Measurements from ENCODE around the gene NEDD9.
A peak's percentile ranks its signal among the peaks of the same experiment; 100 is the strongest.

Gene NEDD9

GRCh38 chr6:11231564-11232192 is 790 bp downstream of the NEDD9 start:
- peak overlapping the region; percentile 49 to 64 for H3K4me3 ChIP-seq (ENCODE audit: low read depth in 1 of 2, low read length in 1 of 2)
- H3K4me1 ChIP-seq (ENCODE audit: control insufficient read depth in 1 of 2, insufficient read depth in 1 of 2, low read depth in 1 of 2, low read length in 1 of 2) = peaks cover 24 to 27% of the 10 kb centered on the region in 2 experiments
- H3K36me3 ChIP-seq = peaks cover 4% of the 10 kb centered on the region
- H3K9me3 ChIP-seq = no peaks in the 10 kb centered on the region
- H3K27ac ChIP-seq = peak overlapping the region; percentile 85
- no peaks in the 10 kb centered on the region for H3K27me3 ChIP-seq
- no peak for TF ChIP-seq CTCF (IDR thresholded peaks at IDR 0.05)

GRCh38 chr6:11231108-11231463 is 1.4 kb downstream of the NEDD9 start:
- H3K27ac ChIP-seq = no peak overlapping the region

GRCh38 chr6:11230158-11231107 is 2.0 kb downstream of the NEDD9 start:
- Histone ChIP-seq H3K36me3 (no peaks in the 10 kb centered on the region), H3K4me1 (ENCODE audit: control insufficient read depth in 1 of 2, insufficient read depth in 1 of 2, low read depth in 1 of 2, low read length in 1 of 2) (peaks cover 24 to 27% of the 10 kb centered on the region in 2 experiments), H3K27ac (no peak overlapping the region), H3K4me3 (ENCODE audit: low read depth in 1 of 2, low read length in 1 of 2) (no peak overlapping the region), H3K9me3 (no peaks in the 10 kb centered on the region), H3K27me3 (no peaks in the 10 kb centered on the region)
- no peak for TF ChIP-seq CTCF (IDR thresholded peaks at IDR 0.05)

More at GRCh38 chr6:11231108-11231463, 1.4 kb downstream of the NEDD9 start:
- H3K4me1 ChIP-seq (ENCODE audit: control insufficient read depth in 1 of 2, insufficient read depth in 1 of 2, low read depth in 1 of 2, low read length in 1 of 2) = peaks cover 24 to 27% of the 10 kb centered on the region in 2 experiments
- H3K27me3 ChIP-seq = no peaks in the 10 kb centered on the region
- H3K9me3 ChIP-seq = no peaks in the 10 kb centered on the region
- peaks cover 4% of the 10 kb centered on the region for H3K36me3 ChIP-seq
- no peak overlapping the region for H3K4me3 ChIP-seq (ENCODE audit: low read depth in 1 of 2, low read length in 1 of 2)
- no peak for TF ChIP-seq CTCF (IDR thresholded peaks at IDR 0.05)

- no peak for TF ChIP-seq CTCF (IDR thresholded peaks at IDR 0.05)
- no peaks in the 10 kb centered on the region for H3K36me3 ChIP-seq
- no peak overlapping the region for H3K4me3 ChIP-seq (ENCODE audit: low read depth in 1 of 2, low read length in 1 of 2)
- H3K9me3 ChIP-seq = no peaks in the 10 kb centered on the region
- no peaks in the 10 kb centered on the region for H3K27me3 ChIP-seq
- H3K27ac ChIP-seq = no peak overlapping the region
- peaks cover 24 to 27% of the 10 kb centered on the region in 2 experiments for H3K4me1 ChIP-seq (ENCODE audit: control insufficient read depth in 1 of 2, insufficient read depth in 1 of 2, low read depth in 1 of 2, low read length in 1 of 2)
Measured at GRCh38 chr6:11229655-11230046, 2.8 kb downstream of the NEDD9 start.

GRCh38 chr6:11228935-11229654 is 3.4 kb downstream of the NEDD9 start:
- no peak for TF ChIP-seq CTCF (IDR thresholded peaks at IDR 0.05)
- Histone ChIP-seq H3K4me3 (ENCODE audit: low read depth in 1 of 2, low read length in 1 of 2) (no peak overlapping the region), H3K36me3 (no peaks in the 10 kb centered on the region), H3K9me3 (no peaks in the 10 kb centered on the region), H3K27me3 (no peaks in the 10 kb centered on the region), H3K27ac (no peak overlapping the region), H3K4me1 (ENCODE audit: control insufficient read depth in 1 of 2, insufficient read depth in 1 of 2, low read depth in 1 of 2, low read length in 1 of 2) (peaks cover 24 to 25% of the 10 kb centered on the region in 2 experiments)
